BE2C (cell line): ENCODE data around the gene PARP11. TPM values are rescaled to one million over a fixed set of nuclear protein-coding genes. Genes with fewer than 3 reads are reported as not detected.

Source experiments
- DNase-seq: peaks from one replicate; pipeline ENCODE4 v3.0.0-alpha.2; 2020
- H3K27me3 ChIP-seq: fragments of 250-450 bp; sonication (Bioruptor Pico); 2 replicates; pipeline ENCODE4 v1.5.1; 2020; ENCODE audit warnings: mild to moderate bottlenecking
- H3K36me3 ChIP-seq: fragments of 250-450 bp; sonication (Bioruptor Pico); 2 replicates; pipeline ENCODE4 v1.5.1; 2020; ENCODE audit warnings: mild to moderate bottlenecking
- H3K4me1 ChIP-seq: fragments of 250-450 bp; sonication (Bioruptor Pico); 2 replicates; pipeline ENCODE4 v1.5.1; 2020
- H3K4me3 ChIP-seq: 2 replicates; pipeline ENCODE4 v1.5.1; 2011; ENCODE audit warnings: low read depth, low read length
- H3K9me3 ChIP-seq: fragments of 250-450 bp; sonication (Bioruptor Pico); 2 replicates; pipeline ENCODE4 v1.5.1; 2020
- CTCF ChIP-seq: IDR thresholded peaks from 2 replicates; pipeline ENCODE4 v1.5.1; 2012; ENCODE audit warnings: mild to moderate bottlenecking, low read depth, low read length
- polyA plus RNA-seq: library from polyadenylated mRNA; unstranded; fragments of >200 nt; gene quantifications from one replicate; pipeline ENCODE4 v1.2.1, GENCODE V29; 2012; ENCODE audit warnings: low read depth, missing spikeins; ENCODE audit not compliant: insufficient read length, insufficient read depth

The PARP11 gene
- 2.2 TPM for polyA plus RNA-seq

GRCh38 chr12:3872800-3873636 is at the start of gene PARP11:
Gene PARP11 (minus strand): TSS chr12:3873399. CDS start chr12:3873229, 170 bp downstream.
- H3K4me1 ChIP-seq, result 0 out of 2 replicates have a peak, but pooled peaks cover 3% of the 10 kb centered on the region
- no peaks in the 10 kb centered on the region for H3K9me3 ChIP-seq
- peak; percentile 98 for DNase-seq
- no peaks in the 10 kb centered on the region for H3K36me3 ChIP-seq
- peak within 1 kb of the TSS; percentile 79 for H3K4me3 ChIP-seq
- no peak for TF ChIP-seq CTCF
- H3K27me3 ChIP-seq, result peaks cover 4% of the 10 kb centered on the region

- no peaks in the 10 kb centered on the region for H3K9me3 ChIP-seq
- TF ChIP-seq CTCF, result no peak
- H3K27me3 ChIP-seq, result peaks cover 52% of the 10 kb centered on the region
- no peaks in the 10 kb centered on the region for H3K4me1 ChIP-seq
- DNase-seq, result no peak
- H3K36me3 ChIP-seq, result no peaks in the 10 kb centered on the region
- H3K4me3 ChIP-seq, result no peak overlapping the region
Measured at GRCh38 chr12:3922033-3922432, 48.8 kb upstream of the PARP11 start.

- H3K27me3 ChIP-seq, result peaks cover 53% of the 10 kb centered on the region
- no peak overlapping the region for H3K4me3 ChIP-seq
- no peaks in the 10 kb centered on the region for H3K36me3 ChIP-seq
- TF ChIP-seq CTCF, result no peak
- H3K4me1 ChIP-seq, result no peaks in the 10 kb centered on the region
- DNase-seq, result no peak
- H3K9me3 ChIP-seq, result no peaks in the 10 kb centered on the region
Measured at GRCh38 chr12:3921526-3921925, 48.3 kb upstream of the PARP11 start.

GRCh38 chr12:3921151-3921471 is 47.9 kb upstream of the PARP11 start:
- no peak for DNase-seq
- no peaks in the 10 kb centered on the region for H3K9me3 ChIP-seq
- no peak overlapping the region for H3K4me3 ChIP-seq
- peaks cover 57% of the 10 kb centered on the region for H3K27me3 ChIP-seq
- TF ChIP-seq CTCF, result no peak
- H3K4me1 ChIP-seq, result no peaks in the 10 kb centered on the region
- no peaks in the 10 kb centered on the region for H3K36me3 ChIP-seq

- TF ChIP-seq CTCF, result no peak
- Histone ChIP-seq H3K9me3 (no peaks in the 10 kb centered on the region), H3K4me3 (no peak overlapping the region), H3K36me3 (no peaks in the 10 kb centered on the region), H3K27me3 (peaks cover 56% of the 10 kb centered on the region), H3K4me1 (no peaks in the 10 kb centered on the region)
- no peak for DNase-seq
Measured at GRCh38 chr12:3920351-3921150, 47.4 kb upstream of the PARP11 start.
